ENCODE results near the gene AGO1. TPM values are rescaled to one million over a fixed set of nuclear protein-coding genes. Genes with fewer than 3 reads are reported as not detected.
"Not testable (repeated sequence)": the region's sequence is repeated elsewhere in the genome, so short reads cannot be mapped to it uniquely, and the experiment has no call there.

The AGO1 gene
- total RNA-seq, 1 experiment from 2014 or later, result 10.1 TPM

DNA sequence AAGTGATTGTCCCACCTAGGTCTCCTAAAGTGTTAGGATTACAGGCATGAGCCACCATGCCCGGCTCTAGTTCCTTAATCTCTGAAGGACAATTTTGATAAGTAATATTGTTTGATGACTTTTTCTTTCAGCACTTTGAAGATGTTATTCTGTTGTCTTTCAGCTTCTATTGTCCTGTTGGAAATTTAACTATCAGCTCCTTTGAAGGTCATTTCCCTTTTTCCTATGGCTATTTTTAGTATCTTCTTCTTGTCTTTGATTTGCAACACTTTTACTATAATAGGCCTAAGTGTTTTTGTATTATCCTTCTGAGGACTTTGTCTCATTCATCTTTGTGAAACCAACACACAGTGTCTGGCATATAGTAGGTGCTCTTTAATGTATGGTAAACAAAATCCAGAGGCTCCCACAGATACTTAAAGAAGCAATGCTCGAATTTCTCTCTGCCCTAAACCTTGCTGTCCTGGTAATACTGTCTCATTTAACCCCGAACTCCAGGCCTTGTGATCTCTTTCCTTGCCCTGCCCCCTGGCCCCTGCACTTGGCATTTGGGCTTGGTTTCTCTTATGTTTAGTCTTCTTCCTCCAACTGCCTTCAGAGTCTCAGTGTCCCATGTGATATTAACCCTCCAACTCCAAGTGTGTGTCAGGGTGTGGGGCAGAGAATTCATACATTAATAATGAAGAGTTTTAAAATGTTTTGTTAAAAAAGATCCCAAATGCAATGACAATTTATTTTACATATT lies 19.0 kb upstream of the AGO1 start:
- in situ Hi-C loops (cut with HindIII; ENCODE audit: low pct_unique_long_range_greater_than_20kb, low sequenced_read_pairs), result no loop called here
- peak; percentile 38 for DNase-seq (ENCODE audit: low read depth, low spot score)

- DNase-seq (ENCODE audit: low read depth, low spot score), result no peak
- in situ Hi-C loops (cut with HindIII; ENCODE audit: low pct_unique_long_range_greater_than_20kb, low sequenced_read_pairs), result no loop called here
These were observed 18.2 kb upstream of the AGO1 start for GRCh38 chr1:35864813-35865212.

DNA sequence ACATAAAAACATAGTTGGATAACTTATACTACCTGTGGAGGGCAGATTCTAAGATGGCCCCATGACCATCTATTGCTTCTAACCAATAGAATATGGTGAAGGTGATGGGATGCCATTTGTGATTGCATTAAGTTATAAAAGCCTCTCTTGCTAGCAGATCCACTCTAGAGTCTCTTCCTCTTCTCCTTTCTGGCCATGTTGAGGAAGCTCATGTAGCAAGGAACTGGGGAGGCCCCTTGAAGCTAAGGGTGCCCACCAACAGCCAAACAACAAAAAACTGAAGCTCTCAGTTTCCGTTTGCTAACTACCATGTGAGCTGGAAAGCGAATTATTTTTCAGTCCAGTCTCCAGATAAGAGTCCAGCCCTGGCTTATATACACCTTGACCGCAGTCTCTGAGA lies 16.0 kb upstream of the AGO1 start:
- no peak for DNase-seq (ENCODE audit: low read depth, low spot score)
- in situ Hi-C loops (cut with HindIII; ENCODE audit: low pct_unique_long_range_greater_than_20kb, low sequenced_read_pairs), result no loop called here

DNA sequence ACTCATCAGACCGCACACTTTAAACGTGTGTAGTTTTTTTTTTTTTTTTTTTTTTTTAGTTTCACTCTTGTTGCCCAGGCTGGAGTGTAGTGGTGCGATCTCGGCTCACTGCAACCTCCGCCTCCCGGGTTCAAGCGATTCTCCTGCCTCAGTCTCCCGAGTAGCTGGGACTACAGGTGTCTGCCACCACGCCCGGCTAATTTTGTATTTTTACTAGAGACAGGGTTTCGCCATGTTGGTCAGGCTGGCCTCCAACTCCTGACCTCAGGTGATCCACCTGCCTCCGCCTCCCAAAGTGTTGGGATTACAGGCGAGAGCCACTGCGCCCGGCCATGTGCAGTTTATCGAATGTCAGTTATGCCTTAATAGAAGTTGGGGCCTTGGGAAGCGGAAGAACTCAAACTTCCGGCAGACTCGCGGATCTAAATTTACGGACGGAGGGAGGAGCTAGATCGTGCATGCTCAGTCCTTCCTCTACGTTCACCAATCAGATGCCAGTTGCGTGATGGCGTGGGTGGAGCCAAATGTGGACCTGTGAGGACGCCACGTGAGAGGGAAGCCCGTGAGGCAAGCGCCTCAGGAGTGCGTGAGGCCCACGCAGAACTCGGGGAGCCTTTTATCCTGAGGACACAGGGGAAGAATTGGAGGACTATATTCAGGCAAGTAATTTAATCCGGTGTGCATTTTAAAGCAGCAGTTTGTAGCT lies 13.6 kb upstream of the AGO1 start:
- in situ Hi-C loops (cut with HindIII; ENCODE audit: low pct_unique_long_range_greater_than_20kb, low sequenced_read_pairs); DNase-seq (ENCODE audit: low read depth, low spot score): not testable (repeated sequence)

GRCh38 chr1:35870651-35871309 lies 12.2 kb upstream of the AGO1 start:
- in situ Hi-C loops (cut with HindIII; ENCODE audit: low pct_unique_long_range_greater_than_20kb, low sequenced_read_pairs), result no loop called here
- DNase-seq (ENCODE audit: low read depth, low spot score), result no peak

DNA sequence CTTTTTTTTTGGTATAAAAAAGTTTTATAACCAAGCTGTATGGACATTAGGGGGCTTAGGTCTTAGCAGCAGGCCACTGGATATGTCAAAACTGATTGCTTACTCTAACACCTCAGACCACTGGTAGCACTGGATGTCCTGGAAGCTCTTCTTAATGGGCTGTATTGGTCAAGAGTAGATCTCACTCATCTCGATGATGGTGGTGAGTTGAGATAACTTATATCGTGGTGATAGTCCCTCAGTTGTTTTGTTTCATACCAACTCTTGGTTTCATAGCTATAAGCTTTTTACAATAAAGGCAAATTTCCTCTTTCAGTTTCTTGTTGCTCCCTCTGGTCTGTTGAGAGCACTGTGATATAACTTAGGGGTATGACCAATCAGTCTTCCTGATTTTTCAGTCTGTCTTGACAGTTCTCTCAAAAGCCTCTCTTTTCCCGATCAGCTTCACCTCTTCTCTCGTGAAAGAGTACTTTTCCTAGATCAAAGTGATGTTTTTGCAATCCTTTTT lies 9.7 kb upstream of the AGO1 start:
- DNase-seq (ENCODE audit: low read depth, low spot score), result no peak
- in situ Hi-C loops (cut with HindIII; ENCODE audit: low pct_unique_long_range_greater_than_20kb, low sequenced_read_pairs), result no loop called here

DNA sequence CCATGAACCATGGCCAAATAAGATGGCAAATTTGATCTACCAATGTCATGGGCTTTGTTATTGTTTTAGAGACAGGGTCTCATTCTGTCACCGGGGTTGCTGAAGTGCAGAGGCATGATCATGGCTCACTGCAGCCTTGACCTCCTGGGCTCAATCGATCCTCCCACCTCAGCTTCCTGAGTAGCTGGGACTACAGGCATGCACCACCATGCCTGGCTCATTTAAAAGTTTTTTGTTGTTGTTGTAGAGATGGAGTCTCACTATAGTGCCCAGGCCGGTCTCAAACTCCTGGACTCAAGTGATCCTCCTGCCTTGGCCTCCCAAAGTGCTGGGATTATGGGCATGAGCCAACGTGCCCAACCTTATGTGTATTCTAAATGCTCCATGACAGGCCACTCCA lies 8.9 kb upstream of the AGO1 start:
- in situ Hi-C loops (cut with HindIII; ENCODE audit: low pct_unique_long_range_greater_than_20kb, low sequenced_read_pairs); DNase-seq (ENCODE audit: low read depth, low spot score): not testable (repeated sequence)

DNA sequence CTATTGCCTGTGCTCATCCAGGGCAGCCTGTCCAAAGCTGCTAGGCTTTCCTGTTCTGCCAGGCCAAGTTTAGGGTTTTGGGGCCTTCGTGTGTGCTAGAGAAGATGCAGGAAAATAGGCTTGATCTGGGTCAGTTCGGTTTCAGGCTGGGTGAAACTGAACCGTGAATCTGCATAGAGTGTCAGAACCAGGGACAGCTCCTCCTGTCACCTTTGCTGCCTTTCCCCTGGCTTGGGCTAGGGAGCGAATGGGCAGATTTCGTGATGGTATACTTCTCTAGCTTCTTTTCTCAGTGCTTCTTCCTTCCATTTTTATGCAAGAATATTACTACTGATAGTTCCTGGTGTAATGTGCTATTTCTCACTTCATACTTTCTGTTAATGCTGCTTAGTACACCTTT lies 6.0 kb upstream of the AGO1 start:
- in situ Hi-C loops (cut with HindIII; ENCODE audit: low pct_unique_long_range_greater_than_20kb, low sequenced_read_pairs), result no loop called here
- DNase-seq (ENCODE audit: low read depth, low spot score), result no peak

DNA sequence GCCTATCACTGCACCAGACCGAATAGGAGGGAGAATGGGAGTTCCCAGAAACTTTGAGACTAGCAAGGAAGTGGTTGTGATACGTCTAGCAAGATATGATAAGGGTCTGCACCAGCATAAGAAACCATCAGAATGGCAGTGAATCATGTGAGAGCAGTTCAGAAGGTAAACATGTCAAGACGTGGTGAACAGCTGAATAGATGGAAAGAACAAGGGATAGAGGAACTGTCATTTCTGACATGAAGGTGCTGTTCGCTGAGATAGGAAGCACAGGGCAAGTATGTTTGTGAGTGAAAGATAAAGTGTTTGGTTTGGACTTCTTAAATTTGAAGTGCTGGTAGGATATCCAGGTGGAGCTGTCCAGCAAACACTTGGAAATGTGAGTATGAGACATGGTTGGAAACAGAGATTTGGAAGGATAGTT lies 1.1 kb upstream of the AGO1 start:
- in situ Hi-C loops (cut with HindIII; ENCODE audit: low pct_unique_long_range_greater_than_20kb, low sequenced_read_pairs), result no loop called here
- DNase-seq (ENCODE audit: low read depth, low spot score), result no peak

DNA sequence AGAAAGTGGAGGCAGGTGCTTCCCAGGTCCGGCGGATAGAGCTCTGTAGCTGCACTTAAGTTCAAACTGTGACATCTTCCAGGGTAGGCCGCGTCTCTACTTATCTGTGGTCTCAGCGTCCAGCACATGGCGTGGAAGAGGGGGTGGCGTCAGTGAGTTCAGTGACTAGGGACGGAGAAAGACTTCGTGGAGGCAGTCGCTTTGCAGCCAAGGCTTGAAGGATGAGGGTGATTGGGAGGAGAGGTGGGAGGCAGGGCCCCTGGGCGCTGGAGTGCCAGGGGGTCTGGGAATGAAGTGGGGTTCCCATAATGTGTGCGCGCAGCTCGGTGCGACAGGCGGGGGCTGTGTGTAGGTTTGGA lies 444 bp upstream of the AGO1 start:
- no peak for DNase-seq (ENCODE audit: low read depth, low spot score)
- in situ Hi-C loops (cut with HindIII; ENCODE audit: low pct_unique_long_range_greater_than_20kb, low sequenced_read_pairs), result no loop called here

GRCh38 chr1:35883635-35884101 lies 659 bp downstream of the AGO1 start:
- DNase-seq (ENCODE audit: low read depth, low spot score), result peak; percentile 54
- in situ Hi-C loops (cut with HindIII; ENCODE audit: low pct_unique_long_range_greater_than_20kb, low sequenced_read_pairs), result no loop called here

DNA sequence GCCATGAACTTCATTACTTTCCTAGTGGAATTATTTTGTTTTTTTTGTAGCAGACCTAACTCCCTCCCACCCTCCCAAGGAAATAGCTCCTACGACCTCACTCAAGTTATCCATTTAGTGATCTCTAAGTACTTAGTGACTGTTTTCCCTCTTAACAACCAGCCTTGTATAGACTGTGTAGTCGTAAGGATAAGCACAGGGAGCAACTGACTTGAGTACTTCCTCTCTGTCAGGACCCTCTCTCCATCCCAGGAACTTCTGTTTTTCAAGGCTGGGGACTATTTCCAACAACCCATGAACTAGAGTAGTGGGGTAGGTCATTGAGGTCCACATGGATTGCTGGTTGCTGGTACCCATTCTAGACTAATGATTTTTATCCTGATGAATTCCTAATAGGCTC lies 1.9 kb downstream of the AGO1 start:
- DNase-seq (ENCODE audit: low read depth, low spot score), result no peak
- in situ Hi-C loops (cut with HindIII; ENCODE audit: low pct_unique_long_range_greater_than_20kb, low sequenced_read_pairs), result no loop called here

- in situ Hi-C loops (cut with HindIII; ENCODE audit: low pct_unique_long_range_greater_than_20kb, low sequenced_read_pairs), result no loop called here
- no peak for DNase-seq (ENCODE audit: low read depth, low spot score)
These were observed 3.1 kb downstream of the AGO1 start for GRCh38 chr1:35885961-35886558.

DNA sequence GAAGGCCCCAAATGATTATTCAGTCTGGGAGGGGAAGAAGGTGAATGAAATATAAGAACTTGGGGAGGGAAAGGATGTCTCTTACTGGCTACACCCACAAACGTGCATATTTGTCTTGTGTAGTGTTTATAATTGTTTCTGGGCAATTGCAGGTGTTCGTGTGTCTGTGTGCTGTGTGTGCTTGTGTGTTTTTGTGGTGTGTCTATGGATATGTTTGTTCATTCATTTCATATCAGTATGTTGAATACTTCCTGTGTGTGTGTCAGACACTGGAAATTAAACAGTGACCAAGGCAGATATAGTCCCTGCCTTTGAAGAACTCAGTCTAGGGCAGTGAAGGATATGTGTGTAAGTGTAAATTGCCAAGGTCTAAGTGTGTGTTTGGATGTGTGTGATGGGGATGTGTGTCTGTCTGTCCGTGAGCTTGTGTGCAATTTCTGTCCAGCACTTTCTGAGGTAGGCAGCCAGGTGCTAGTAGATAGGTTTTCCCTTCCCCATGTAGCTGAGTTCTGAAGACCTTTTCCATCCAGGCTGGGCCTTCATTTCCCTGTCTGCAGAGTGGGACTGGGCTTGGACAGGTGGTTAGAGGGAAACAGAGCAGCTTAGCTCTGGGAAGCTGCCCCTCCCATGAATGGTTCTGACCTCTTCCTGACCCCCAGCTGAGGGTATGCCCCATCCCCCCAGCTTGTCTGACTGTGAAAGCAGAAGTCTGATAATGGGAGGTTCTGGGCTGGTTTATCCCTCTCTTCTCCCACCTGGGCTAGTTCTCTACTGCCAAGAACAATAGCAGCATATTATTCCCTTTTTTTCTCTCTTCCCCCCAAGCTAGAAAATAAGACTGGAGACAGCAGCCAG lies 3.8 kb downstream of the AGO1 start:
- in situ Hi-C loops (cut with HindIII; ENCODE audit: low pct_unique_long_range_greater_than_20kb, low sequenced_read_pairs), result no loop called here
- DNase-seq (ENCODE audit: low read depth, low spot score), result no peak

DNA sequence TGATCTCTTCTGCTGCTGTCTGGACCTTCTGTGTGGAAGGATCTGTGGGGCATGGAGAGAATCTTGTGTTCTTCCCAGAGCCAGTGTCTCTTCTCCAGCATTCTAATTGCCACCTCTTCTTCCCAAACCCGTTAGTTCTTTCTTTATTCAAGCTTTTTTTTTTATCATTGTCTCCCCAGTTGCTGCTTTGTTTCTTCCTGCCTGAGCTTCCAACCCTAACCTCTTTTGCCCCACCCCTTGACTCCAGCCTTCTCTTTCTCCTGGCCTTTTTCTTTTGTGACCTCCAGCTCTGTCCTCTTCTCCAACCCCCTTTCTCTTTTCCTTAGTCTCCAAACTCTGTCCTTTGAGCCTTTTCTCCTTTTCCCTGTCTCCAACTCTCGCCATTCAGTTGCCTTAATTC lies 4.5 kb downstream of the AGO1 start:
- no peak for DNase-seq (ENCODE audit: low read depth, low spot score)
- in situ Hi-C loops (cut with HindIII; ENCODE audit: low pct_unique_long_range_greater_than_20kb, low sequenced_read_pairs), result no loop called here

- in situ Hi-C loops (cut with HindIII; ENCODE audit: low pct_unique_long_range_greater_than_20kb, low sequenced_read_pairs), result no loop called here
- no peak for DNase-seq (ENCODE audit: low read depth, low spot score)
These were observed 5.2 kb downstream of the AGO1 start for GRCh38 chr1:35888255-35888654.

GRCh38 chr1:35888981-35889380 lies 6.0 kb downstream of the AGO1 start:
- in situ Hi-C loops (cut with HindIII; ENCODE audit: low pct_unique_long_range_greater_than_20kb, low sequenced_read_pairs); DNase-seq (ENCODE audit: low read depth, low spot score): not testable (repeated sequence)
